Ecto neural progenitor cell (in vitro differentiated cells): ENCODE measurements around the gene PI4KA.
"Not testable (repeated sequence)": the region's sequence is repeated elsewhere in the genome, so short reads cannot be mapped to it uniquely, and the experiment has no call there.

ENCODE experiments used
- DNase-seq: peaks from one replicate; pipeline ENCODE4 v3.0.0-alpha.2; 2018; ENCODE audit warnings: low spot score

Gene PI4KA

GRCh38 chr22:20721409-20722218, 137.0 kb downstream of the PI4KA start:
- DNase-seq: no peak

GRCh38 chr22:20720692-20721408, 137.8 kb downstream of the PI4KA start:
- DNase-seq: no peak

- DNase-seq: not testable (repeated sequence)
Observed at GRCh38 chr22:20718727-20719126, 139.9 kb downstream of the PI4KA start.

GRCh38 chr22:20717981-20718380, 140.6 kb downstream of the PI4KA start:
- DNase-seq: not testable (repeated sequence)

GRCh38 chr22:20717213-20717866, 141.3 kb downstream of the PI4KA start:
- not testable (repeated sequence) for DNase-seq

GRCh38 chr22:20713116-20713515, 145.5 kb downstream of the PI4KA start:
- not testable (repeated sequence) for DNase-seq

GRCh38 chr22:20709966-20710365, 148.6 kb downstream of the PI4KA start:
- not testable (repeated sequence) for DNase-seq

- DNase-seq: not testable (repeated sequence)
Observed at GRCh38 chr22:20707549-20708118, 151.0 kb downstream of the PI4KA start.

- DNase-seq: peak; percentile 60
Observed at GRCh38 chr22:20703816-20704609, 154.6 kb downstream of the PI4KA start.

GRCh38 chr22:20703414-20703806, 155.2 kb downstream of the PI4KA start:
- DNase-seq: not testable (repeated sequence)

GRCh38 chr22:20702546-20703413, 155.8 kb downstream of the PI4KA start:
- DNase-seq: peak; percentile 99

GRCh38 chr22:20702175-20702545, 156.5 kb downstream of the PI4KA start:
- not testable (repeated sequence) for DNase-seq

- not testable (repeated sequence) for DNase-seq
Observed at GRCh38 chr22:20701680-20702136, 156.9 kb downstream of the PI4KA start.

GRCh38 chr22:20700347-20700746, 158.3 kb downstream of the PI4KA start:
- not testable (repeated sequence) for DNase-seq

GRCh38 chr22:20699856-20700255, 158.8 kb downstream of the PI4KA start:
- not testable (repeated sequence) for DNase-seq

- peak; percentile 89 for DNase-seq
Observed at GRCh38 chr22:20697481-20698113, 161.0 kb downstream of the PI4KA start.

- DNase-seq: not testable (repeated sequence)
Observed at GRCh38 chr22:20696056-20696455, 162.6 kb downstream of the PI4KA start.

- not testable (repeated sequence) for DNase-seq
Observed at GRCh38 chr22:20695205-20695604, 163.4 kb downstream of the PI4KA start.

- DNase-seq: not testable (repeated sequence)
Observed at GRCh38 chr22:20694256-20694655, 164.4 kb downstream of the PI4KA start.

GRCh38 chr22:20692926-20693325, 165.7 kb downstream of the PI4KA start:
- DNase-seq: not testable (repeated sequence)
